KMS-11 (cell line): ENCODE results near the gene KHSRP.

Experiments
- H2AFZ ChIP-seq: fragments of 200-600 bp; sonication (generic); 2 replicates; pipeline ENCODE4 v1.6.1; 2016; ENCODE audit warnings: antibody characterized with exemption, mixed run types, low read depth
- H3K27ac ChIP-seq: fragments of 200-600 bp; sonication (generic); 2 replicates; pipeline ENCODE4 v1.6.1; 2016; ENCODE audit warnings: mild to moderate bottlenecking, mixed run types
- H3K27me3 ChIP-seq: fragments of 200-600 bp; sonication (generic); 2 replicates; pipeline ENCODE4 v1.6.1; 2017; ENCODE audit warnings: mild to moderate bottlenecking, low read depth, mixed run types, moderate library complexity; ENCODE audit not compliant: insufficient read depth
- H3K36me3 ChIP-seq: fragments of 200-600 bp; sonication (generic); 2 replicates; pipeline ENCODE4 v1.6.1; 2017; ENCODE audit warnings: mild to moderate bottlenecking, mixed run types; ENCODE audit not compliant: insufficient read depth
- H3K4me1 ChIP-seq: fragments of 200-600 bp; sonication (generic); 2 replicates; pipeline ENCODE4 v1.6.1; 2016; ENCODE audit warnings: mild to moderate bottlenecking, low read depth, mixed run types; ENCODE audit not compliant: poor library complexity, severe bottlenecking
- H3K4me2 ChIP-seq: fragments of 200-600 bp; sonication (generic); 2 replicates; pipeline ENCODE4 v1.7.0; 2016; ENCODE audit warnings: mild to moderate bottlenecking, mixed run types
- H3K4me3 ChIP-seq: fragments of 200-600 bp; sonication (generic); IDR thresholded peaks from 2 replicates; pipeline ENCODE4 v1.6.1; 2017; ENCODE audit warnings: low read depth, low read length, mixed read lengths; ENCODE audit not compliant: insufficient read depth
- H3K79me2 ChIP-seq: fragments of 200-600 bp; sonication (generic); 2 replicates; pipeline ENCODE4 v1.6.1; 2016; ENCODE audit warnings: low read depth, mixed run types; ENCODE audit not compliant: insufficient read depth
- H3K9ac ChIP-seq: fragments of 200-600 bp; sonication (generic); 2 replicates; pipeline ENCODE4 v1.6.1; 2016; ENCODE audit warnings: mild to moderate bottlenecking, mixed run types
- H4K20me1 ChIP-seq: fragments of 200-600 bp; sonication (generic); 2 replicates; pipeline ENCODE4 v1.6.1; 2016; ENCODE audit warnings: mild to moderate bottlenecking, mixed run types; ENCODE audit not compliant: insufficient read depth
- CTCF ChIP-seq: fragments of 200-600 bp; sonication (generic); conservative IDR thresholded peaks from 2 replicates; pipeline ENCODE4 v1.6.1; 2017; ENCODE audit warnings: low read depth, mild to moderate bottlenecking, antibody characterized with exemption, low read length, moderate library complexity, mixed read lengths

Gene KHSRP

GRCh38 chr19:6458695-6459261 lies 34.2 kb upstream of the KHSRP start:
- H3K4me3 ChIP-seq: no peak overlapping the region
- peak overlapping the region; percentile 19; the same call in 1 of the 2 replicates for H3K27ac ChIP-seq

GRCh38 chr19:6457958-6458694 lies 33.5 kb upstream of the KHSRP start:
- Histone ChIP-seq H3K79me2 (no peaks in the 10 kb centered on the region), H3K9ac (peak overlapping the region; percentile 63; the same call in 1 of the 2 replicates), H4K20me1 (no peaks in the 10 kb centered on the region), H3K4me3 (no peak overlapping the region), H3K36me3 (no peaks in the 10 kb centered on the region; the same call in 1 of the 2 replicates), H3K27me3 (no peaks in the 10 kb centered on the region), H3K27ac (peak overlapping the region; percentile 19; the same call in 1 of the 2 replicates), H3K4me2 (peak overlapping the region; percentile 93), H3K4me1 (peaks cover 9% of the 10 kb centered on the region), H2AFZ (no peak overlapping the region)
- TF ChIP-seq CTCF: no peak

More at GRCh38 chr19:6458695-6459261, 34.2 kb upstream of the KHSRP start:
- Histone ChIP-seq H2AFZ (peak overlapping the region; percentile 65), H3K9ac (peak overlapping the region; percentile 63; the same call in 1 of the 2 replicates), H3K27me3 (no peaks in the 10 kb centered on the region), H3K36me3 (no peaks in the 10 kb centered on the region), H3K79me2 (no peaks in the 10 kb centered on the region), H3K4me2 (peak overlapping the region; percentile 93), H3K4me1 (peaks cover 9% of the 10 kb centered on the region), H4K20me1 (no peaks in the 10 kb centered on the region)
- no peak for TF ChIP-seq CTCF

GRCh38 chr19:6455924-6456323 lies 31.3 kb upstream of the KHSRP start:
- H3K4me2 ChIP-seq: no peak overlapping the region
- no peak for TF ChIP-seq CTCF
- no peaks in the 10 kb centered on the region; the same call in 1 of the 2 replicates for H3K36me3 ChIP-seq

GRCh38 chr19:6453951-6454565 lies 29.4 kb upstream of the KHSRP start:
- H3K4me2 ChIP-seq: no peak overlapping the region
- no peaks in the 10 kb centered on the region for H4K20me1 ChIP-seq
- no peak overlapping the region for H2AFZ ChIP-seq
- no peak overlapping the region for H3K27ac ChIP-seq
- TF ChIP-seq CTCF: no peak
- no peak overlapping the region for H3K4me3 ChIP-seq
- H3K27me3 ChIP-seq: no peaks in the 10 kb centered on the region
- H3K4me1 ChIP-seq: peaks cover 9% of the 10 kb centered on the region
- H3K79me2 ChIP-seq: no peaks in the 10 kb centered on the region
- H3K9ac ChIP-seq: no peak overlapping the region
- H3K36me3 ChIP-seq: no peaks in the 10 kb centered on the region; the same call in 1 of the 2 replicates

More at GRCh38 chr19:6455924-6456323, 31.3 kb upstream of the KHSRP start:
- H3K9ac ChIP-seq: no peak overlapping the region
- no peaks in the 10 kb centered on the region for H3K27me3 ChIP-seq
- no peak overlapping the region for H3K4me3 ChIP-seq
- H2AFZ ChIP-seq: no peak overlapping the region
- H3K4me1 ChIP-seq: peaks cover 9% of the 10 kb centered on the region
- no peak overlapping the region for H3K27ac ChIP-seq
- no peaks in the 10 kb centered on the region for H4K20me1 ChIP-seq
- H3K79me2 ChIP-seq: no peaks in the 10 kb centered on the region
